GM23248 (cell line): ENCODE measurements around the gene STARD13. TPM values are rescaled to one million over a fixed set of nuclear protein-coding genes. Genes with fewer than 3 reads are reported as not detected.

Experiments
- DNase-seq: peaks from one replicate; pipeline ENCODE4 v3.0.0-alpha.2; 2015
- H2AFZ ChIP-seq: fragments of 200-600 bp; sonication (generic); 2 replicates; pipeline ENCODE4 v1.6.1; 2016; ENCODE audit warnings: antibody characterized with exemption
- H3F3A ChIP-seq: fragments of 200-600 bp; sonication (generic); 2 replicates; pipeline ENCODE4 v1.6.1; 2016; ENCODE audit warnings: mild to moderate bottlenecking, antibody characterized with exemption, mixed run types; ENCODE audit not compliant: insufficient read depth
- H3K27ac ChIP-seq: fragments of 200-600 bp; sonication (generic); 2 replicates; pipeline ENCODE4 v1.5.1; 2016; ENCODE audit warnings: mild to moderate bottlenecking
- H3K27me3 ChIP-seq: fragments of 200-600 bp; sonication (generic); replicated peaks from 2 replicates; pipeline ENCODE4 v1.6.1; 2016; ENCODE audit warnings: mild to moderate bottlenecking; ENCODE audit not compliant: insufficient read depth
- H3K36me3 ChIP-seq: fragments of 200-600 bp; sonication (generic); 2 replicates; pipeline ENCODE4 v1.6.1; 2016; ENCODE audit warnings: low read depth, mild to moderate bottlenecking
- H3K4me1 ChIP-seq: fragments of 200-600 bp; sonication (generic); 2 replicates; pipeline ENCODE4 v1.6.1; 2016; ENCODE audit warnings: mild to moderate bottlenecking; ENCODE audit not compliant: insufficient read depth
- H3K4me2 ChIP-seq: fragments of 200-600 bp; sonication (generic); one replicate; pipeline ENCODE4 v1.6.1; 2016; ENCODE audit warnings: mild to moderate bottlenecking; ENCODE audit not compliant: unreplicated experiment
- H3K4me3 ChIP-seq: fragments of 200-600 bp; sonication (generic); 2 replicates; pipeline ENCODE4 v1.5.1; 2016; ENCODE audit warnings: mild to moderate bottlenecking
- H3K79me2 ChIP-seq: fragments of 200-600 bp; sonication (generic); 2 replicates; pipeline ENCODE4 v1.6.1; 2016; ENCODE audit warnings: mild to moderate bottlenecking; ENCODE audit not compliant: insufficient read depth
- H3K9ac ChIP-seq: fragments of 200-600 bp; sonication (generic); 2 replicates; pipeline ENCODE4 v1.6.1; 2016; ENCODE audit warnings: mild to moderate bottlenecking
- H3K9me2 ChIP-seq: fragments of 200-600 bp; sonication (generic); 2 replicates; pipeline ENCODE4 v1.6.1; 2016; ENCODE audit warnings: mixed run types, mild to moderate bottlenecking, moderate library complexity; ENCODE audit not compliant: insufficient read depth
- H3K9me3 ChIP-seq: fragments of 200-600 bp; sonication (generic); one replicate; pipeline ENCODE4 v1.6.1; 2017; ENCODE audit warnings: low read depth
- H4K20me1 ChIP-seq: fragments of 200-600 bp; sonication (generic); 2 replicates; pipeline ENCODE4 v1.6.0; 2016; ENCODE audit not compliant: insufficient read depth
- EZH2 ChIP-seq: fragments of 200-600 bp; sonication (generic); IDR thresholded peaks from 2 replicates; pipeline ENCODE4 v1.6.1; 2018; ENCODE audit warnings: antibody characterized with exemption, mild to moderate bottlenecking; ENCODE audit not compliant: insufficient read depth, poor library complexity, severe bottlenecking
- EZH2phosphoT487 ChIP-seq: fragments of 200-600 bp; sonication (generic); IDR thresholded peaks from 2 replicates; pipeline ENCODE4 v1.6.1; 2018; ENCODE audit warnings: antibody characterized with exemption, moderate library complexity, mild to moderate bottlenecking, low read depth; ENCODE audit not compliant: insufficient read depth
- WGBS, 2 experiments: methylation state at CpG; one replicate each; pipeline ENCODE4 v1.1.6; 2015 to 2017; ENCODE audit warnings: low lambda C conversion rate in 2 of 2, low coverage in 1 of 2; ENCODE audit errors: missing lambda C conversion rate in 2 of 2; 5-methylcytosine and 5-hydroxymethylcytosine counted together
- in situ Hi-C: fragments of 300-500 bp; cut with MboI; formaldehyde crosslinking; loops from 2 replicates; pipeline ENCODE4 v1.15.0; 2020
- polyA plus RNA-seq: library from polyadenylated mRNA; unstranded; fragments of >200 nt; fragmentation: Nextera tagmentation; extraction: Ambion mirVana; gene quantifications from 2 replicates; pipeline ENCODE4 v1.2.1, GENCODE V29; 2016
- total RNA-seq: library from RNA; depleted of rRNA; stranded (reverse); fragments of >200 nt; shearing (Covaris generic); gene quantifications from 2 replicates; pipeline ENCODE4 v1.2.3, GENCODE V29; 2014

Gene STARD13
- total and polyA plus RNA-seq, 2 experiments from 2014 or later = 13.8 to 16.6 TPM

DNA sequence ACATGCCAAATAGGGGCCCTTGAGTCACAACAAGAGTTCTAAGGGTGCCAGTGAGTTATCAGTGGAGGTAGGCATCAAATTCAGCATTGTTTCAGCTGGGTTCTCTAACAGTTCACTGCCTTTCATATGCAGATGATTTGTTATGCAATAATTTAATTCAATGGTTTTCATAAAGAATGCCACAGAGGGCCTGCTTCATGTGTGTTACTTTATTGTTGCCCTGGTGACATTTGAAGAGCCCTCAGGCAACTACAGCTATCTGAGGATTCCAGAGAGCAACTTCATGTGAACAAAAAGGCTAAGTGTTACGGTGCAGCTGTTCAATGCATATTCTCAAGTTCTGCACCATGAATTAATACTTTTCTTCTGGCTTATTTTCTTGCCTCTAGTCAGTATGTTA lies 43.1 kb upstream of the STARD13 start:
- TF ChIP-seq EZH2 (no peak), EZH2phosphoT487 (no peak)
- no peak for DNase-seq
- H2AFZ ChIP-seq = no peak overlapping the region
- no peaks in the 10 kb centered on the region for H3K27me3 ChIP-seq
- in situ Hi-C loops = no loop called here
- H3K4me2 ChIP-seq = no peak overlapping the region
- peaks cover 15% of the 10 kb centered on the region for H3K4me1 ChIP-seq
- H3K9me2 ChIP-seq = no peaks in the 10 kb centered on the region
- H3K9me3 ChIP-seq = no peaks in the 10 kb centered on the region
- WGBS, 2 experiments = 72 to 73% methylated on average over 1 of the region's 1 CpG
- H3F3A ChIP-seq = peaks cover 11% of the 10 kb centered on the region; the same call in 1 of the 2 replicates
- H3K27ac ChIP-seq = no peak overlapping the region
- H3K36me3 ChIP-seq = no peaks in the 10 kb centered on the region
- H3K9ac ChIP-seq = no peak overlapping the region
- no peaks in the 10 kb centered on the region for H3K79me2 ChIP-seq
- no peaks in the 10 kb centered on the region for H4K20me1 ChIP-seq
- H3K4me3 ChIP-seq = no peak overlapping the region

DNA sequence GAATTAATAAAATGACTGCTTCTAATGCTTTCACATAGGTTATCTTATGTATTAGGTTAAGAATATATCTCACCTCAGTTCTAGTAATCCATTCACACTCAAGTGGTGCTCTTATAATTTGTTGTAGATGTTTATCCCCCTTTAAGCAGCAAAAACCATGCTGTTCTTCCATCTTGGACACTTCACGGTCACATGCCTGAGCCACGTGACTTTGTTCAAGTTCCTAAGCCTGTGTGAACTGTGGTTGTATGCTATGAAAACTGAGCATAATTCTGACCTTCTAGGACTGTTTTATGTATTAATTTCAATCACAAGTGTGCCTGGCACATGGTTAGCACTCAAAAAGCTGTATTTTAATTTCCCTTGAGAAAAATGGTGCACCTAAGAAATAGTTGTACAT lies 41.2 kb upstream of the STARD13 start:
- Histone ChIP-seq H3K36me3 (no peaks in the 10 kb centered on the region), H3K4me1 (peaks cover 32% of the 10 kb centered on the region), H3K4me2 (no peak overlapping the region), H4K20me1 (no peaks in the 10 kb centered on the region), H3K27me3 (no peaks in the 10 kb centered on the region), H3K4me3 (no peak overlapping the region), H3K27ac (no peak overlapping the region), H3K9me2 (no peaks in the 10 kb centered on the region), H2AFZ (no peak overlapping the region), H3K9ac (no peak overlapping the region), H3F3A (peaks cover 28% of the 10 kb centered on the region), H3K9me3 (no peaks in the 10 kb centered on the region), H3K79me2 (no peaks in the 10 kb centered on the region)
- in situ Hi-C loops = no loop called here
- WGBS, 2 experiments = 97 to 100% methylated on average over 2 of the region's 2 CpGs
- no peak for DNase-seq
- no peak for TF ChIP-seq EZH2phosphoT487
- TF ChIP-seq EZH2 = no peak

DNA sequence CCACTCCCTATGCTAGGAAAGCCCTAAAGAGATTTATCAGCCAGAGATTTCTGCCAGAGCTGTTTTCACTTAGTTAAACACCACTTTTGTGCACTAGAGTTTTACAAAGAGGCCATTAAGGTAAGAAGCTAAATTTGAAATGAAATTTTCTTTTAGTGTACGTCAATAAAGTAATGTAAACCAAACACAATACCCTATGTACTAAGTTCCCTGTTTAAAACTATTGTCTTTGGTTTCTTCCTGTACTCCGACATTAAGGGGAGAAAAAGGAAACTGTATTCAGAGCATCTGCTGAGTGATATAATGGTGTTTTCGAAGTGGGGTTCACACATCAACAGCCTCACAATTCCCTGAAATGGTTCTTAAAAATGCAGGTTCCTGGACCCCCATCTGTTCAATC lies 40.7 kb upstream of the STARD13 start:
- in situ Hi-C loops = no loop called here
- Histone ChIP-seq H3K27ac (no peak overlapping the region), H3K9me3 (no peaks in the 10 kb centered on the region), H3K4me1 (peaks cover 37% of the 10 kb centered on the region), H3K9ac (no peak overlapping the region), H3F3A (peaks cover 33% of the 10 kb centered on the region), H2AFZ (no peak overlapping the region), H3K36me3 (no peaks in the 10 kb centered on the region), H3K4me2 (no peak overlapping the region), H3K4me3 (no peak overlapping the region), H3K27me3 (no peaks in the 10 kb centered on the region), H3K9me2 (no peaks in the 10 kb centered on the region), H4K20me1 (no peaks in the 10 kb centered on the region), H3K79me2 (no peaks in the 10 kb centered on the region)
- TF ChIP-seq EZH2phosphoT487 (no peak), EZH2 (no peak)
- 93 to 96% methylated on average over 3 of the region's 3 CpGs for WGBS, 2 experiments
- DNase-seq = no peak

DNA sequence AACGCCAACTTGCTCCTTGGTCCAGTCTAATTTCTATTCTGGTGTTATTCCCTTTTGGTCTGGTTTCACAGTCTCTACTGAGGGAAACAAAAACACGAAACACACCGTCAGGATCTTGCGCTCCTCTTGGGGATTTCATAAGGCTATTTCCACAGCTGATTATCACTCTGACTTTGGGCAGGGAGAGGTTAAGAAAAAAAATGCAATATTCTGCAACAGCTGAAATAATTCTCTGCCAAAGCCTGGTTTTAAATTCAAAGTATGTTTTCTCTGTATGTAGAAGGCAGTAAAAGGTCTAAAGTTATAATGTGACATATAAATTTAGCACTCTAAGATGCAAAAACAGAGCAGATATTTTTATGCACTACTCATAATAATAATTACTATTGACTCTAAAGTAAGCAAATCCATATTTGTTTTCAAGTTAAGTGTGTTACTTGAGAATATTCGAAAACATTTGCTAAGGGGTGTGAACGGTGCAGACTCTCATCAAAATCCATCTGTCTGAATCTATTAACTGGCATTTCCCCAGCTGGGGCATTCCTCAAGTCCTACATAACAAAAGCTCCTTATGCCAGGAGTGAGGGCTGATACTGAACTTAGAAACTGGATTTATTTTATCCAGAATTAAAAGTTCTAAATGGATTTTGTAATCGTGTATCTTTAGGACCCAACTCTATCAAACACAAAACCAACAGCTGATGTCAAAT lies 38.4 kb upstream of the STARD13 start:
- Histone ChIP-seq H3K27me3 (no peaks in the 10 kb centered on the region), H3K36me3 (no peaks in the 10 kb centered on the region), H3K9me3 (no peaks in the 10 kb centered on the region), H3K9ac (no peak overlapping the region), H3K27ac (no peak overlapping the region; the same call in 1 of the 2 replicates), H3K4me3 (no peak overlapping the region), H3F3A (peaks cover 39% of the 10 kb centered on the region), H3K79me2 (no peaks in the 10 kb centered on the region), H4K20me1 (no peaks in the 10 kb centered on the region), H2AFZ (peak overlapping the region; percentile 29; the same call in 1 of the 2 replicates), H3K4me2 (peak overlapping the region; percentile 48), H3K4me1 (peaks cover 42% of the 10 kb centered on the region), H3K9me2 (no peaks in the 10 kb centered on the region)
- TF ChIP-seq EZH2 = no peak
- TF ChIP-seq EZH2phosphoT487 = no peak
- in situ Hi-C loops = no loop called here
- peak; percentile 73 for DNase-seq
- WGBS, 2 experiments = 61 to 69% methylated on average over 7 of the region's 7 CpGs
